ENCODE measurements around the gene CTIF.
A peak's percentile ranks its signal among the peaks of the same experiment; 100 is the strongest.

Gene CTIF

GRCh38 chr18:48695671-48696070, 156.8 kb downstream of the CTIF start:
- Mint-ChIP-seq H3K4me1 (ENCODE audit: low read depth) (peaks cover 31% of the 10 kb centered on the region), H3K36me3 (ENCODE audit: low read depth) (peaks cover 20% of the 10 kb centered on the region), H3K27me3 (no peaks in the 10 kb centered on the region), H3K27ac (no peak overlapping the region), H3K9me3 (no peaks in the 10 kb centered on the region), H3K4me3 (no peak overlapping the region)
- intact Hi-C loops (cut with micrococcal nuclease) = no loop called here

- Mint-ChIP-seq H3K4me1 (ENCODE audit: low read depth) (peaks cover 31% of the 10 kb centered on the region), H3K9me3 (no peaks in the 10 kb centered on the region), H3K36me3 (ENCODE audit: low read depth) (peaks cover 15% of the 10 kb centered on the region), H3K27me3 (no peaks in the 10 kb centered on the region), H3K4me3 (no peak overlapping the region), H3K27ac (no peak overlapping the region)
- intact Hi-C loops (cut with micrococcal nuclease) = no loop called here
Measured at GRCh38 chr18:48696218-48696617, 157.4 kb downstream of the CTIF start.

DNA sequence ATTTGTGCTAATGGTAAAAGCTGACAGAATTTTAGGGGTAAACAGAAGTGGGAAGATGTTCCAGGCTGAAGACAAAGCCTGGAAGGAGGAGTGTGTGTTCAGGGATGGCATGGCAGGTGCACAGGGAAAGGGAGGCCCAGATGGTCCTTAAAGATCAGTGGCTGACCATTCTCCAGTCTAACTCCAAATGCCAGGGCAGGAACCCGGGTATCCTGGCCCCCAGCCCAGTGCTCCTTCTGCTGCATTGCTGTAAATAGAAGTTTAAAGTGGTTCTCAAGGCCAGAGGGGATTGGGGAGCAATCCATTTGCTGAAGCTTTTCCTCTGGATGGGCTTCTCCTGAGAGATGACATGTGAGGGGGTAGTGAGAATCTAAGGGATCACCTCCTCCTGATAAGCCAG, 158.6 kb downstream of the CTIF start:
- peaks cover 31% of the 10 kb centered on the region for H3K4me1 Mint-ChIP-seq (ENCODE audit: low read depth)
- peaks cover 7% of the 10 kb centered on the region for H3K36me3 Mint-ChIP-seq (ENCODE audit: low read depth)
- no peaks in the 10 kb centered on the region for H3K9me3 Mint-ChIP-seq
- H3K4me3 Mint-ChIP-seq = no peak overlapping the region
- H3K27me3 Mint-ChIP-seq = no peaks in the 10 kb centered on the region
- intact Hi-C loops (cut with micrococcal nuclease) = no loop called here
- H3K27ac Mint-ChIP-seq = peak overlapping the region; percentile 20

DNA sequence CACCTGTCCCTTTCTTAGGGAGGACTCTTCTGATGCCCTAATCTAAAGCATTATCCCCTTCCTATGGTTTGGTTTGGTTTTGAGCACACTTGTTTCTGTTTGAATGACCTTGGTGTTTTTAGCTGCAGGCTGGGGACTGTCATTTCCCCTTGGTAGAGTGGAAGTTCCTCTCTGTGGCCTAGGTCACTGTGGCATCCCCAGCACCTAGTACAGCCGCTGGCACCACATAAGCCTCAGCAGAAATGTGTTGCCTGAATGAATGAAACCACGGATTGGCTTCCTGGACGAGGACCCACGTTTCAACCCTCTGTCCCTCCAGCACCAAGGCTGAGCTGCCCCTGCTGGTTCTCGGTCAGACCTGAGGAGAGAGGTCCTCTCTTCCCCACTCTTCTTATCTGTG, 159.9 kb downstream of the CTIF start:
- Mint-ChIP-seq H3K9me3 (no peaks in the 10 kb centered on the region), H3K4me1 (ENCODE audit: low read depth) (peaks cover 38% of the 10 kb centered on the region), H3K27ac (peak overlapping the region; percentile 13), H3K36me3 (ENCODE audit: low read depth) (peaks cover 7% of the 10 kb centered on the region), H3K27me3 (no peaks in the 10 kb centered on the region), H3K4me3 (no peak overlapping the region)
- intact Hi-C loops (cut with micrococcal nuclease) = no loop called here

DNA sequence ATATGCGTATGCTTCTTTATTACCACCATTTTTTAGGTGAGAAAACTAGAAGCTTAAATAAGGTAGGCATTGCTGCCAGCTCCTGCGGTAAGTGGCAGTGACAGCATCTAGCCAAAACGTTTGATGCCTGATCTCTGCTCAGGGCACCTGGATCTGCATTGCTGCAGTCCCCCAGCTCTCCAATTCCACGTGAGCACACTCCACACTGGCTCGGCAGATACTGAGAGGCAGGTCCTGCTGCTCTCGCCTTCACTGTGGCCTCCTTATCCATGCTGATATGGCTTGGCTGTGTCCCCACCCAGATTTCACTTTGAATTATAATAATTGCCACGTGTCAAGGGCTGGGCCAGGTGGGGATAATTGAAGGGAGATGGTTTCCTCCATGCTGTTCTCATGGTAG, 160.9 kb downstream of the CTIF start:
- Mint-ChIP-seq H3K27me3 (no peaks in the 10 kb centered on the region), H3K4me1 (ENCODE audit: low read depth) (peaks cover 37% of the 10 kb centered on the region), H3K27ac (no peak overlapping the region), H3K9me3 (no peaks in the 10 kb centered on the region), H3K4me3 (no peak overlapping the region), H3K36me3 (ENCODE audit: low read depth) (peaks cover 7% of the 10 kb centered on the region)
- intact Hi-C loops (cut with micrococcal nuclease) = no loop called here

GRCh38 chr18:48700446-48700845, 161.6 kb downstream of the CTIF start:
- H3K4me1 Mint-ChIP-seq (ENCODE audit: low read depth) = peaks cover 32% of the 10 kb centered on the region
- no peak overlapping the region for H3K4me3 Mint-ChIP-seq
- no peak overlapping the region for H3K27ac Mint-ChIP-seq
- H3K9me3 Mint-ChIP-seq = no peaks in the 10 kb centered on the region
- H3K36me3 Mint-ChIP-seq (ENCODE audit: low read depth) = peaks cover 7% of the 10 kb centered on the region
- intact Hi-C loops (cut with micrococcal nuclease) = no loop called here
- H3K27me3 Mint-ChIP-seq = no peaks in the 10 kb centered on the region

DNA sequence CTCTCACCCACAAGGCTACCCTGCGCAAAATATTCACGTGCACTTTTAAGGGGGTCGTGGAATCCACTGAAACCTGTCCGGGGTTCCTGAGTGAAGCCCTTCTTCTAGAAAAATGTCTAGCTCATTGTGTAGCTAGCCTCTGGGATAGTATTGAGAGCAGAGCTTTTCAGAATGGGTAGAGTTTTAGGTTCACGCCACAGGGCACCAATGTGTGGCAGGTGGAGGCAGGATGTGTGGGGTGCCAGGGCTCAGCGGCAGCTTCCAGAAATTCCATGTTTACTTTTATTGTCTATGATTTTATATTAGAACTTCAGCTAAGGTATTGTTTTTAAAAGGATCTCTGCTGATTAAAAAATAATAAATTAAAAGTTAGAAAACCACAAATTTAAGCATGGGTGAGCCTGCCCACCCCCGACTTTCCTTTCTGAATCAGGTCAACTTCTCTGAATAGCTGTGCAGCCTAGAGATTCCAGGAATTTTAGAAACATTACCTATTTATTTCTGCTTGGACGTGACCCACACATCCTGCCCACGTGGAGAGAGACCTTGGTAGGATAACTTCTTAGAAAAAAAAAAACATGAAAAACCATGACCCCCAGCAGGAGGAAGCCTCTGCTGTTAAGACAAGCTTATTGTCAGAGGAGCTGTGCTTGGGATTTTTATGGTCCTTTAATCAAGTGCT, 163.7 kb downstream of the CTIF start:
- no peak overlapping the region for H3K27ac Mint-ChIP-seq
- peaks cover 10% of the 10 kb centered on the region for H3K36me3 Mint-ChIP-seq (ENCODE audit: low read depth)
- intact Hi-C loops (cut with micrococcal nuclease) = no loop called here
- H3K4me3 Mint-ChIP-seq = no peak overlapping the region
- peaks cover 33% of the 10 kb centered on the region for H3K4me1 Mint-ChIP-seq (ENCODE audit: low read depth)
- H3K9me3 Mint-ChIP-seq = no peaks in the 10 kb centered on the region
- no peaks in the 10 kb centered on the region for H3K27me3 Mint-ChIP-seq

GRCh38 chr18:48703028-48703386, 164.2 kb downstream of the CTIF start:
- no peak overlapping the region for H3K4me3 Mint-ChIP-seq
- intact Hi-C loops (cut with micrococcal nuclease) = no loop called here
- H3K27ac Mint-ChIP-seq = no peak overlapping the region
- peaks cover 5% of the 10 kb centered on the region for H3K9me3 Mint-ChIP-seq
- no peaks in the 10 kb centered on the region for H3K27me3 Mint-ChIP-seq
- peaks cover 33% of the 10 kb centered on the region for H3K4me1 Mint-ChIP-seq (ENCODE audit: low read depth)
- H3K36me3 Mint-ChIP-seq (ENCODE audit: low read depth) = peaks cover 15% of the 10 kb centered on the region

- Mint-ChIP-seq H3K9me3 (peaks cover 8% of the 10 kb centered on the region), H3K4me1 (ENCODE audit: low read depth) (peaks cover 32% of the 10 kb centered on the region), H3K27ac (no peak overlapping the region), H3K4me3 (no peak overlapping the region), H3K36me3 (ENCODE audit: low read depth) (peaks cover 18% of the 10 kb centered on the region), H3K27me3 (no peaks in the 10 kb centered on the region)
- intact Hi-C loops (cut with micrococcal nuclease) = no loop called here
Measured at GRCh38 chr18:48703418-48703817, 164.6 kb downstream of the CTIF start.

DNA sequence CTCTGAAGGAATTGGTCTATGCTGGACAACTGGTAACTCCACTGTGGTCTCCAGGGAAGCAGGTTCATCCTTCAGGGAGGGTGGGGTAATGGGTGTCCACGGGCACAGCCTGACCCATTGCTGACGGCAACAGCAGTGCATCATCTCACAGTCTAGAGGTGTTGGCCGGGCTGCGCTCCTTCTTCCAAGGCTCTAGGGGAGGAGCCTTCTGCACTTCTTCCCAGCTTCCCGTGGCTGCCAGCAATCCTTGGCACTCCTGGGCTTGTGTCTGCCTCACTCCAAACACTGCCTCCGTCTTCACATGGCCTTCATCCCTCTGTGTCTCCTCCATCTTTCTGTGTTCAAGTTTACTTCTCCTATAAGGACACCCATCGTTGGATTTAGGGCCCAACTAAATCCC, 166.2 kb downstream of the CTIF start:
- peaks cover 24% of the 10 kb centered on the region for H3K4me1 Mint-ChIP-seq (ENCODE audit: low read depth)
- peaks cover 8% of the 10 kb centered on the region for H3K9me3 Mint-ChIP-seq
- no peak overlapping the region for H3K27ac Mint-ChIP-seq
- H3K27me3 Mint-ChIP-seq = no peaks in the 10 kb centered on the region
- intact Hi-C loops (cut with micrococcal nuclease) = no loop called here
- peaks cover 18% of the 10 kb centered on the region for H3K36me3 Mint-ChIP-seq (ENCODE audit: low read depth)
- no peak overlapping the region for H3K4me3 Mint-ChIP-seq

DNA sequence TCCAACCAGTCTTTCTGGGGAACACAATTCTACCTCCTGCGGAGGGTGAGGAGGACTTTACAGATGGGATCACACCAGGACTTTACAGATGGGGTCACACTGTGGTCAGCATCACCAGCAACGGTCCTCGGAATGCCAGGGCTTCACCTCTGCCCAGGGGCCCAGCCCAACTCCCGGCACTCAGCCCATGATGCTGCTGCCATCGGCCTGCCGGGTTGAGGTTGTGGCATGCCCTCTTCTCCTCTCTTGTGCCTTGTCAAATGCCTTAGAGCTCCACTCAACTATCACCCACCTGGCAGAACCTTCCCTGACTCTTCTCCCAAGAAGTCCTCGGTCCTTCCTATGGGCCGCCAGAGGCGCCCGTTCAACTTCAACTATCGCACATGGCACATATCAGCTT, 166.7 kb downstream of the CTIF start:
- H3K9me3 Mint-ChIP-seq = peaks cover 8% of the 10 kb centered on the region
- no peak overlapping the region for H3K27ac Mint-ChIP-seq
- intact Hi-C loops (cut with micrococcal nuclease) = no loop called here
- H3K27me3 Mint-ChIP-seq = no peaks in the 10 kb centered on the region
- no peak overlapping the region for H3K4me3 Mint-ChIP-seq
- H3K36me3 Mint-ChIP-seq (ENCODE audit: low read depth) = peaks cover 13% of the 10 kb centered on the region
- peaks cover 24% of the 10 kb centered on the region for H3K4me1 Mint-ChIP-seq (ENCODE audit: low read depth)

GRCh38 chr18:48706731-48707130, 167.9 kb downstream of the CTIF start:
- Mint-ChIP-seq H3K9me3 (peaks cover 8% of the 10 kb centered on the region), H3K27ac (no peak overlapping the region), H3K4me1 (ENCODE audit: low read depth) (peaks cover 30% of the 10 kb centered on the region), H3K36me3 (ENCODE audit: low read depth) (peaks cover 11% of the 10 kb centered on the region), H3K4me3 (no peak overlapping the region), H3K27me3 (no peaks in the 10 kb centered on the region)
- intact Hi-C loops (cut with micrococcal nuclease) = no loop called here

DNA sequence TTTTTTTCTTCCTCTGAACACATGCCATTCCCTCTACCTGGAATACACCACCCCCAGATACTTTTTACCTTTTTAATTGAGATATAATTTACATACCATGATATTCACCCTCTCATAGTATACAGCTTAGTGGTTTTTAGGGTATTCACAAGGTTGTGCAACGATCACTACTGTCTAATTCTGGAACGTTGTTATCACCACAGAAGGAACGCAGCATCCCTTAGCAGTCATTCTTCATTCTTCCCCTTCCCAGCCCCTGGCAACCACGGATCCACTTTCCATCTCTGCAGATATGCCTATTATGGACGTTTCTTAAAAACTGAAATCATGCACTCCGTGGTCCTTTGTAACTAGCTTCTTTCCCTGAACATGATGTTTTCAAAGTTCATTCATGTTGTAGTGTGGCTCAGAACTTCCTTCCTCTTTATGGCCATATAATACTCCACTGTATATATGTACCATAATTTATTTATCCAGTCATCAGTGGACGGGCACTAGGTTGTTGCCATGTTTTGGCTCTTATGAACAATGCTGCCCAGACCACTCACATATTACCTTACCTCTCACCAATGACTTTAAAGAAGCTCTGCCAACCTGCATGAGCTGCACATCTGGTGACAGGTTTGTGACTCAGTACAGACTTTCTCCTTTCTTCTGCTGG, 168.9 kb downstream of the CTIF start:
- intact Hi-C loops (cut with micrococcal nuclease) = no loop called here
- H3K36me3 Mint-ChIP-seq (ENCODE audit: low read depth) = peaks cover 11% of the 10 kb centered on the region
- no peak overlapping the region for H3K27ac Mint-ChIP-seq
- H3K4me1 Mint-ChIP-seq (ENCODE audit: low read depth) = peaks cover 39% of the 10 kb centered on the region
- H3K9me3 Mint-ChIP-seq = peaks cover 8% of the 10 kb centered on the region
- no peaks in the 10 kb centered on the region for H3K27me3 Mint-ChIP-seq
- H3K4me3 Mint-ChIP-seq = no peak overlapping the region

GRCh38 chr18:48708807-48709206, 170.0 kb downstream of the CTIF start:
- no peaks in the 10 kb centered on the region for H3K27me3 Mint-ChIP-seq
- H3K27ac Mint-ChIP-seq = no peak overlapping the region
- peaks cover 20% of the 10 kb centered on the region for H3K36me3 Mint-ChIP-seq (ENCODE audit: low read depth)
- peaks cover 8% of the 10 kb centered on the region for H3K9me3 Mint-ChIP-seq
- intact Hi-C loops (cut with micrococcal nuclease) = no loop called here
- H3K4me3 Mint-ChIP-seq = no peak overlapping the region
- peaks cover 42% of the 10 kb centered on the region for H3K4me1 Mint-ChIP-seq (ENCODE audit: low read depth)
